Thyroid gland (tissue), 4 donors: Measurements from ENCODE around the gene DUSP28.

Experiments used
- CTCF ChIP-seq, 6 experiments: fragments of 200-600 bp in 3 of 6; fragments of 450-650 bp in 3 of 6; sonication (generic) in 3 of 6; IDR thresholded peaks; one replicate each; pipeline ENCODE4 v1.5.1; 2016 to 2019; ENCODE audit warnings: antibody characterized with exemption in 6 of 6, mild to moderate bottlenecking in 2 of 6, inconsistent platforms in 1 of 6, moderate library complexity in 1 of 6
- POLR2A ChIP-seq, 2 donors: fragments of 450-650 bp; IDR thresholded peaks; one replicate each; pipeline ENCODE4 v1.6.1; 2017; ENCODE audit warnings: antibody characterized with exemption in 2 of 2, mild to moderate bottlenecking in 2 of 2, moderate library complexity in 1 of 2

- TF ChIP-seq CTCF (IDR thresholded peaks at IDR 0.05) (no peak), POLR2A (IDR thresholded peaks at IDR 0.05) (no peak)
Measured at GRCh38 chr2:240559286-240559685, 871 bp upstream of the DUSP28 start.
